Stimulated activated CD8-positive, alpha-beta memory T cell treated with anti-CD3 and anti-CD28 coated beads, Interleukin-4, amount 100 ng/mL, for 4 hours (primary cell): ENCODE measurements around the gene DUS2.
"Not testable (repeated sequence)": the region's sequence is repeated elsewhere in the genome, so short reads cannot be mapped to it uniquely, and the experiment has no call there.

Source experiments
- DNase-seq, 2 donors: peaks; one replicate each; pipeline ENCODE4 v3.0.0-alpha.2; 2020; ENCODE audit warnings: low read depth in 2 of 2, low spot score in 1 of 2

The DUS2 gene

DNA sequence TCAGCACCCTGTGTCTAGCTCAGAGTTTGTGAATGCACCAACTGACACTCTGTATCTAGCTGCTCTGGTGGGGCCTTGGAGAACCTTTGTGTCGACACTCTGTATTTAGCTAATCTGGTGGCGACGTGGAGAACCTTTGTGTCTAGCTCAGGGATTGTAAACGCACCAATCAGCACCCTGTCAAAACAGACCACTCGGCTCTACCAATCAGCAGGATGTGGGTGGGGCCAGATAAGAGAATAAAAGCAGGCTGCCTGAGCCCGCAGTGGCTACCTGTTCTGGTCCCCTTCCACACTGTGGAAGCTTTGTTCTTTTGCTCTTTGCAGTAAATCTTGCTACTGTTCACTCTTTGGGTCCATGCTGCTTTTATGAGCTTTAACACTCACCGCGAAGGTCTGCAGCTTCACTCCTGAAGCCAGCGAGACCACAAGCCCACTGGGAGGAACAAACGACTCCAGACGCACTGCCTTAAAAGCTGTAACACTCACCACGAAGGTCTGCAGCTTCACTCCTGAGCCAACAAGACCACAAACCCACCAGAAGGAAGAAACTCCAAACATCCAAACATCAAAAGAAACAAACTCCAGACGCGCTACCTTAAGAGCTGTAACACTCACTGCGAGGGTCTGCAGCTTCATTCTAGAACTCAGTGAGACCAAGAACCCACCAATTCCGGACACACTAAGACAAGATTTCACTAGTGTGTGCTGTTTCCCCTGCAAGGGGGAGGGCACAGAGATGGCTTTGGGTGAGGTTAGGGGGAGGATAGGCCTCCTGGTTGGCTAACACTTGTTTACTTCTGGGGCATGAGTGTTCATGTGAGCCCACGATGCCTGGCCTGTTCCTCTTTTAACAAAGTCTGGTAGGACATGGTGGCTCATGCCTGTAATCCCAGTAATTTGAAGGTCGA lies 24.1 kb upstream of the DUS2 start, which contains the start of gene DPEP2:
Gene DPEP2, minus strand, starts transcription at position 706 of the 910 bp plus-strand sequence. CDS start 6,272 bp downstream, outside the sequence.
- not testable (repeated sequence) for DNase-seq

DNA sequence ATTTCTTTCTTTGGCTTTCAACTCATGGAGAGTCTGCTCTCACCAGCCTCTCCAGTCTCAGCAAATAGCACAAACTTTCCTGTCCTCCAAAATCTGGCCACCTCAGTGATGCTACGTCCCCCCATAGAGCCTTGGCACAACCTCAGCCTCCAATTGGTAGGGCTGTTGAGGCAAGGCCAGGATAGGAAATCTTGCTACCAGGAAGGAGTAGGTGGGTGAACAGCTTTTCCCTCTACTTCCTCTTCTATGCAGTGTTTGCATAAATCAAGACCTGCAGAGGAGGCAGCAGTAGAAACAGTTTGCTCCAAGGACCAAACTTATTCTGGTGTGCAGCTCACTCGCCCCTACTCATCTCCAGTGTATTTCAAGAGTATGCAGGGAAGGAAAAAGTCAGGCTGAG lies 23.1 kb upstream of the DUS2 start:
- no peak for DNase-seq

DNA sequence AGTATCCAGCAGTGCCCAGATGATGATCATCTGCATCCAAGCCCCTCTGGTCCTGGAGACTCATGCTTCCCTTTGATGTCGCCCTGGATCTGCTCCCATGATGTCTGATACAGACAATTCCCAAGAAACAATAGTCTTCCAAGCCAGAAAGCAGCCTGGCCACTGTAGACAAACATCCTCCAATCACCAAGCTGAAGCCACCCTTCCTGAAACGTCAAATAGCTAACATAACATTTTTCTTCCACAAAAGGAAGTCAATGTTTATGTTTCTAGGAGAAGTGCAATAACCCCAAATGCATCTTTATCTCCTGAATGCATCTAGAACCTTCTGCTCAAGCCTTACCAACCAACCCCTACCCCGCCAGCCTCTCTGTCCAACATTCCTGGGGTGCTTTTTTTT lies 22.6 kb upstream of the DUS2 start:
- no peak for DNase-seq

DNA sequence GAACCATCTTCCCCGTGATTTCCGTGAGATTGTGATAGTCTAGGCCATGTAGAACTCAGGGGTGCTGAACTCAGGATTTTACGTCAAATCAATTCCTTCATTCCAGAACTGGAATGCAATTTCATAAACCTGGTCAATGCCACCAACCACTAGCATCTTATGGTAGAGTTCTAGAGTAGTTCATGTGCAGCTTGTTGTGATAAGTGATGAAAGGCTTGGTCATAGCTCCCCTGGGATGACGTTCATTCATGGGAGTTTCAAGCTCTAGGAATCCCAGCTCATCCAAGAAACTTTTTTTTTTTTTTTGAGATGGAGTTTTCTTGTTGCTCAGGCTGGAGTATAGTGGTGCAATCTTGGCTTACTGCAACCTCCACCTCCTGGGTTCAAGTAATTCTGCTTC lies 20.1 kb upstream of the DUS2 start:
- DNase-seq: no peak

DNA sequence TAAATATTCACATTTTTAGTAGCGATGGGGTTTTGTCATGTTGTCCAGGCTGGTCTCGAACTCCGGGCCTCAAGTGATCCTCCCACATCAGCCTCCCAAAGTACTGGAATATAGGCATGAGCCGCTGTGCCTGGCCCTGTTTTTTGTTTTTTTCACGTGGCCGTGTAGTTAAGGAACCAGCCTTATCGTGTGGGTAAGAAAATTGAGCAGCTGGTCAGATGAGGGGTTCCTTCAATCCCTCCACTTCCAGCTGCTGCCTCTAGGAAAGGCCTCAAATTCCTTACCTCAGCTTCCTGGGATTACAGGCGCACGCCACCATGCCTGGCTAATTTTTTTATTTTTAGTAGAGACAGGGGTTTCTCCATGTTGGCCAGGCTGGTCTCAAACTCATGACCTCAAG lies 17.9 kb upstream of the DUS2 start:
- DNase-seq: no peak

DNA sequence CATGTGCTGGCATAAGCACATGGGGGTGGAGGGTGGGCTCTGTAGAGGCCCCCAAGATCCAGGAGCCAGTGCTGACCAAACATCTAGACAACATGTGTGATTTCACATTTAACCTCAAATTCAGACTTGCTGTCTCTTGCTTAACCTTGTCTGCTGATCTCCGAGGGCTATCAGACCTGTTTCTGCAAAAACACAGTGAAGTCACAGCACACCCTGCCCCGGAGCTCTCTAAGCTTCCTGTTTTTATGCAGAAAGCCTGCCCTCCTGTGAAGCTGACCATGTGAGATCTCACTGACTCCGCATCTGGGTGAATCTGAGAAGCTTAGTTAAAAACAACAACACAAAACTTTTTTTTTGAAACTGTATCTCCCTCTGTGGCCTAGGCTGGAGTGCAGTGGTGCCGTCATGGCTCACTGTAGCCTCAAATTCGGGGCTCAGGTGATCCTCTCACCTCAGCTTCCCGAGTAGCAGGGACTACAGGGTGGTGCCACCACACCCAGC lies 17.2 kb upstream of the DUS2 start:
- no peak for DNase-seq

DNA sequence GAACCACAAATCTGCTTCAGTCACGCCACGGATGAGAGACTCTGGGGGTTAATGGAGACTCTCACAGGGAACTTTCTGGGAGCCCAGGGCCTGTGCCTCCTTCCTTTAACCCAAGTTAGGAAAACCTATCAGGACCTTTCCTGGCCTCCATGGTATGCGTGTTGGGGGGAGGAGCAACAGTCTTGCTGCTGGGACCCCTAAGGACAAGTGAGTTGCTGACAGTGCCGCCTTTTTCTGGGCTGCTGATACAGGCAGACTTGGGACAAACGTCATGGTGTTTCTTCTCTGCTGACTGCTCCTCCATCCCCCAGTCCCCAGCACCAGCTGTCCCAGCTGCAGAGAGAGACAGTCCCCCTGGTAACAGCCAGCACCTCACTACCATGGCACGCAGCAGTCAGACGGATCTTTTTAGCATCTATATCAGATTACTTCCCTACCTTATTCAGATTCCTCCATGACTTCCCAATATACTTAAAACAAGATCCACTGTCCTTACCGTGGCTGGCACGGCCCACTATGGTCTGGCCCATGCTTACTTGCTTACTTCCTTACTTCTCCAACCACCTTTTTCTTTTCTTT lies 13.8 kb upstream of the DUS2 start:
- no peak for DNase-seq

DNA sequence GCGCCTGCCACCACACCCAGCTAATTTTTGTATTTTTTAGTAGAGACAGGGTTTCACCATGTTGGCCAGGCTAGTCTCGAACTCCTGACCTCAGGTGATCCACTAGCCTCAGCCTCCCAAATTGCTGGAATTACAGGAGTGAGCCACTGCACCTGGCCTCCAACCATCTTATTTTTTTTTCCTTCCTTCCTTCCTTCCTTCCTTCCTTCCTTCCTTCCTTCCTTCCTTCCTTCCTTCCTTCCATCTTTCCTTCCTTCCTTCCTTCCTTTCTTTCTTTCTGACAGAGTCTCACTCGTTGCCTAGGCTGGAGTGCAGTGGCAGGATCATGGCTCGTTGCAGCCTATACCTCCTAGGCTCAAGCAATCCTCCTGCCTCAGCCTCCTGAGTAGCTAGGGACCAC lies 13.2 kb upstream of the DUS2 start:
- not testable (repeated sequence) for DNase-seq

DNA sequence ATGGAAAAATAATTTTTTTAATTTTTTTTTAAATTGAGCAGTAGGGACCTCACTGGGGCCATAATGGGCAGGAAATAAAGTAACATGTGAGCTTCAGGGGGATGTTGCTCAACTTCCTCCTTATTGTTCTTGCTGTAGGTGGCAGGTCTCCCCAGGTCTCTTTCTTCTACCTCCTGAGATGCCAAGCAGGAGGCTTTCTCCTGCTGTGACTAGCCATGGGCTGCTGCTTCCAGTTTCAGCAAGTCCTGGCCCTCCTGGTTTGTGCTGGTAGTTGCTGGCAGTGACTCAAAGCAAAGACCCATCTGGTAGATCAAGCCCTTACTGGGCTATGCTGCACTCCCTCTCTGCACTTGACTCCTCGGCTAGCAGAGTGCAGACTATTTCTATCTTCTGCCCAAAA lies 9.6 kb upstream of the DUS2 start:
- no peak for DNase-seq

DNA sequence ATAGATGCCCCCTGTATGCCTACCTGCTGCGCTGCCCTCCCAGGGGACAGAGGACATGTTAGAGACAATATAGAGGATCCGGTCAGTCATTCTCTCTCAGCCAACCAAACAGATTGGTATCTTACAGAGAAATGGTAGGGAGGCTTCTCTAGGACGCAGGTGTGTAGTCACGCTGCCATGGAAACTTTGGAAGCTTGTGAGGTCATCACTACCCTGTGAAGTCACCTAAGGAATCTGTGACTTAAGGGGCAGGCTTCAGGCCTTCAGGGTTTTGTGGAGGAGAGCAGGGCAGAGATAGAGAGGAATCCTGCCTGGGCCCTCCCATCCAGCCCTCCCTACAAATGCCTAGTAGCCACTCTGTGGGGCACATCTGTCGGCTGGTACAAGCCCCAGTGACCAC lies 7.4 kb upstream of the DUS2 start, which contains the start of gene DPEP2NB:
Gene DPEP2NB, minus strand, starts transcription at position 231 of the 400 bp plus-strand sequence. Its CDS starts 141 bp downstream, at position 90.
- no peak for DNase-seq

DNA sequence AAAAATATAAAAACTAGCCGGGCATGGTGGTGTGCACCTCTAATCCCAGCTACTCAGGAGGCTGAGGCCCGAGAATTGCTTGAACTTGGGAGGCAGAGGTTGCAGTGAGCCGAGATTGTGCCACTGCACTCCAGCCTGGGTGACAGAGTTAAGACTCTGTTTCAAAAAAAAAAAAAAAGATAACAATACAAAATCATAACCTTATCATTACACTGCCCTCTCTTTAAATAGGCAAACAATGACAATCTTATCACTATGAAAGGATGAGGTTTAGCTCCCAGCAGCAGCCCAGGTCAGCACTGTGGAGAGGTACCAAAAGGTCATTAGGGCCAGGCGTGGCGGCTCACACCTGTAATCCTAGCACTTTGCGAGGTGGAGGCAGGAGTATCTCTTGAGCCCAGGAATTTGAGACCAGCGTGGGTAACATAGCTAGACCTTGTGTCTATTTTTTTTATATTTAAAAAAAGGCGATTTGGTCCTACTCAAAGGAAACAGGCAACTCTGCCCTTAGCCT lies 3.9 kb upstream of the DUS2 start:
- DNase-seq: no peak

DNA sequence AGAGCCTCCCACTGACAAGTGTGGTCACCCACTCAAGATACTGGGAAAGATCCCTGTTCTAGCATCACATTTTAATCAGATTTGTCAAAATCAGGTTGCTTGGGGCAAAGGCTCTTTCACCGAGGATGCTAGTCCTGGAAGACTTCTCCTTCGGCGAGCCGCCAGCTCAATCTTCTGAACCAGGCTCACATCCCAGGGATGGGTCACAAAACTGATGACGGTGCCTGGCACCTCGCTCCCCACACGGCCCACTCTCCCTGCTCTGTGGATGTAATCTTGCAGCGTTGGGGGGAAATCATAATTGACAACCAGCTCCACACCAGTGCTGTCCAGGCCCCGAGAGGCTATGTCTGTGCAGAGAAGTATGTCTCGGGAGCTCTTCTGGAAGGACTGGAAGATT lies 1.6 kb upstream of the DUS2 start:
- no peak for DNase-seq

DNA sequence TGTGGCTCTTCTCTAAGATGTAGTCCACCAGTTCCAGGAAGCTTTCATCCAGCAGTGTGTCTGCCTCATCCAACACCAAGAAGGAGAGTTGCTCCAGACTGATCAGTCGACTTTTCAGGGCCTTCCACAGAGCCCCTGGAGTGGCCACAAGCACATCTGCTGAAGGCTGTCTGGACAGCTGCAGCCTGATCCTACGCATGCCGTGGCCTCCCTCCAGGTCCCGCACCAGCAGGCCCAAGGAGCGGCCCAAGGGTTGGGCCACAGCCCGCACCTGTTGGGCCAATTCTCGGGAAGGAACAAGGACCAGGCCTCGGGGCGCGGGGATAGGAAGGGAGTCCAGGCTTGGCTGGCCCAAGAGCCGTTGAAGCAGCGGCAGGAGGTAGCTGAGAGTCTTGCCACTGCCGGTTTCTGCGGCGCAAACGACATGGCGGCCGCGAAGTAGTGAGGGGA lies 781 bp upstream of the DUS2 start:
- DNase-seq: no peak

DNA sequence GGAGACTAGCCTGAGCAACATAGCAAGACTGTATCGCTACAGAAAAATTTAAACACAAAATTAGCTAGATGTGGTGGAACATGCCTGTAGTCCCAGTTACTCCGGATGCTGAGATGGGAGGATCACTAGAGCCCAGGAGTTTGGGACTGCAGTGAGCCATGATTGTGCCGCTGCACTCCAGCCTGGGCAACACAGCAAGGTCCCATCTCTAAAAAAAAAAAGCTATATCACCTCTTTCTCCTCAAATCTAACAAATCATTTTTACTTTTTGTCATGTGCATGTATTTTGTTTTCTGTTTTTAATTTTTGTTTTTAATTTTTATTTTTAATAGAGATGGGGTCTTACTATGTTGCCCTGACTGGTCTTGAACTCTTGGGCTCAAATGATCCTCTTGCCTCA lies 5.9 kb downstream of the DUS2 start:
- no peak for DNase-seq

DNA sequence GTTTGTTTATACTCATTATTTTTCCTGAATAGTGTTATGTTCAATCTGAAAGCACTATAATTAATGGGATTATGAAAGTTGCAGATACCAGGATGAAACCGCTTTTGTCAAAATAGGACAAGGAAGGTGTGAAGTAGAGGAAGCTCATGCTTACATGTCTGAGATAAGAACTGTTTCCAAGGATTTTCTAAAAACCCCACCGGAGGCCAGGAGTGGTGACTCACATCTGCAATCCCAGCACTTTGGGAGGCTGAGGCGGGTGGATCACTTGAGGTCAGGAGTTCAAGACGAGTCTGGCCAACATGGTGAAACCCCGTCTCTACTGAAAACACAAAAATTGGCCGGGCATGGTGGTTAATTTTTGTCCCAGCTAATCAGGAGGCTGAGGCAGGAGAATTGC lies 7.0 kb downstream of the DUS2 start:
- not testable (repeated sequence) for DNase-seq

DNA sequence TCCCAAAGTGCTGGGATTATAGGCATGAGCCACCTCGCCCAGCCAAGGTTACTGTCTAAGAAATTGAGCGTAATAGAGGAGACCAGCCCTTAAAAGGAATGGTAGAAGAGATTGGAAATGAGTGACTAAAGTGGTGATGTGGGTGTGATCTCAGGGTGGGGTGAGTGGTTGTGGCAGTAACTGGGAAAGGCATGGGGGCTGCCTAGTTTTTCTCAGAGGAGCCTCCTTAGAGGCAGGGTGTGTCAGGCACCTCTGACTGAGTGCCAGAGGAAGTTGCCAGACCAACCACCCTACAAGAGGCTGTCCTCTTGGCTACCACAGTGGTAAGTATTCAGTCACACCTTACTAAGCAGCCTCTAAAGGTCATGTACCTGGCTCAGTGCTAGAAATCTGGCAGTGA lies 8.9 kb downstream of the DUS2 start:
- no peak for DNase-seq

DNA sequence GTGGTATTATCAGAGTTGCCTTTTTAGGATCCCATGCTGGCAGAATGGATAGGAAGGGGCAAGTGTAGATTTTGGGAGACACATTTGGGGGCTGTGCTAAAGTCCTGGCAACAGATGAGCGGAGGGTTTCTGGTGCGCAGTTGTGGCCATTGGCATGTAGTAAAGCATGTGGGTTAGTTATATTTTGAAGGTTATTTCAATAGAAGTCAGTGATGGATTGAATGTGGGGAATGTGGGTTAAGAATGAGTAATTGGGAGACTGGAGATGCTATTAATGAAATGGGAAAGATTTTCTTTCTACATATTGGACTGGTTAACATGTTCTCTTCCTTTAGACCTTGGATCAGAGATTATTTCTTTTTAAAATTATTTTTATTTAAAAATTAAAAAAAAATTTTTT lies 10.0 kb downstream of the DUS2 start:
- no peak for DNase-seq

DNA sequence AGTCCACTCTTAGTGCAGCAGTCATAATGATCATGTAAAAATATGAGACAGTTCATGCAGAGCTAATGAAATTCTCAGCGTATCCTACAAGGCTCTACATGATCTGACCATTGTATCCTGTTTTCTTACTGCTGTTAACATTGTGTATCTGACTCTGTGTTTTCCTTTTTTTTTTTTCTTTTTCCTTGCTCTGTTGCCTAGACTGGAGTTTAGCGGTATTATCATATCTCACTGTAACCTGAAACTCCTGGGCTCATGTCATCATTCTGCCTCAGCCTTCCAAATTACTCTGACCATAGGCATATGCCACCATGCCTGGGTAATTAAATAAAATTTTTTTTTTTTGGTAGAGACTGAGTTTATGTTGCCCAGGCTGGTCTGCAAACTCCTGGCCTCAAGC lies 12.1 kb downstream of the DUS2 start:
- no peak for DNase-seq

DNA sequence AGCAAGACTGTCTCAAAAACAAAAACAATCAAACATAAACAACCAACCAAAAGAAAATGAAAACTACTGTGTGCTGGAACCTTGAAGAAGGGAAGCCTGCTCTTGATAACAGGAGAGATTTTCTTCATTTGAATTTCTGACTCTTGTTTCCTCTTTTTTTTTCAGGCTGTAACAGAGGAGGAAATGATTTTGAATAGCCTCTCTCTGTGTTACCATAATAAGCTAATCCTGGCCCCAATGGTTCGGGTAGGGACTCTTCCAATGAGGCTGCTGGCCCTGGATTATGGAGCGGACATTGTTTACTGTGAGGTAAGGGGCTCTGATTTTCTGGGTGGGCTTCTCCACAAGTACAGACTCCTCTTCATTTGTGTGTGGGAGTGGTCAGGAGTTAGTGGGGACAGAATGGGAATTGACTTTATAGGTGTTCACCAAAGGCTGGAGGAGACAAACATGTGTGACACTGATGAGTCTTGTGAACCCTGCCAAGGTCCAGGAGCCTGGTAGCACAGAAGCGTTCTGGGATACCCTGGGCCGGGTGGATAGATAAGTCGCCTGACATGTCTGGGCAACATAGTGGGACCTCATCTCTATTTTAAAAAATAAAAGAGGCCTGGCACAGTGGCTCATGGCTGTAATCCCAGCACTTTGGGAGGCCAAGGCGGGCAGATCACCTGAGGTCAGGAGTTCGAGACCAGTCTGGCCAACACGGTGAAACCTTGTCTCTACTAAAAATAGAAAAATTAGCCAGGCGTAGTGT lies 14.9 kb downstream of the DUS2 start:
- DNase-seq: no peak

DNA sequence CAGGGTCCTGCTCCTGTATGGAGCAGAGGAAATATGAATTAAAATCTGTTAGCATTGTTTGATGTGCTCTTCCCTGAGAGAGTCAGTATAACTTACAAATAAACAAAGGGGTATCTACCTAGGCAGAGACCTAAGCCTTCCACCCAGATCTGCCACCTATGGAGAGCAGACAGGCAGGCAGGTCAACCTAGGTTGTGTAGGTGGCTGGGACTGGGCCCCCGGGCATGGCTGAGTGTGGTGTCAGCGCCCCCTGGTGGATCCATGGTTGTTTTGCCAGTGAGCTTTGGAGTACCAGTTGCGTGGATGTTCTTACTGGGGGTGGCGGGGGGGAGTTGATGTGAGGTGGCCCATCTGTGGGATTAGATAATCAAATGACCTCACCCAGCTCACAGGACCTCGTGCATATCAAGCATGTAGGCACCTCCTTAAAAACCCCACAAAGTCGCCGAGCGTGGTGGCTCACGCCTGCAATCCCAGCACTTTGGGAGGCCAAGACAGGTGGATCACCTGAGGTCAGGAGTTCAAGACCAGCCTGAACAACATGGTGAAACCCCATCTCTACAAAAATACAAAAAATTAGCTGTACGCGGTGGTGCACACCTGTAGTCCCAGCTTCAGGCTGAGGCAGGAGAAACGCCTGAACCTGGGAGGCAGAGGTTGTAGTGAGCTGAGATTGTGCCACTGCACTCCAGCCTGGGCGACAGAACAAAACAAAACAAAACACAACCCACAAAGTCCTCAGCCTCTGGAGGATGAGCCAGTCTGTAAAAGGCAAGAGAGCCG lies 17.6 kb downstream of the DUS2 start:
- peak; percentile 77 to 87 for DNase-seq

DNA sequence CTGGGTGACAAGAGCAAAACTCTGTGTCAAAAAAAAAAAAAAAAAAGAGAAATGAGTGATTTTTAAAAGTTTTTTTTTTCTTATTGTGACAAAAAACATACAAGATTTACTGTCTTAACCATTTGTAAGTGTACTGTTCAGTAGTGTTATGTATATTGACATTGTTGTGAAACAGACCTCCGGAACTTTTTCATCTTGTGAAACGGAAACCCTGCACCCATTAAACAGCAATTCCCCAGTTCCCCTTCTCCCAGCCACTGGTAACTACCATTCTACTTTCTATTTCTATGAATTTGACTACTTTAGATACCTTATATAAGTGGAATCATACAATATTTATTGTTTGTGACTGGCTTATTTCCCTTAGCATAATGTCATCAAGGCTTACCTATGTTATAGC lies 18.7 kb downstream of the DUS2 start:
- no peak for DNase-seq
